HG03108 (cell line): ENCODE results near the gene DSG3.

Experiments
- ATAC-seq: cut with Tn5 transposase; IDR thresholded peaks from one replicate; pipeline ENCODE4 v1.9.1; 2021; ENCODE audit warnings: moderate library complexity; ENCODE audit not compliant: unreplicated experiment

Gene DSG3

GRCh38 chr18:31447530-31448191 is at the start of gene DSG3:
Gene DSG3, plus strand, starts transcription at chr18:31447741. Its CDS starts 137 bp downstream, at chr18:31447878.
- ATAC-seq, result no peak

- no peak for ATAC-seq
Observed at GRCh38 chr18:31398191-31398590, 49.4 kb upstream of the DSG3 start.

GRCh38 chr18:31399306-31400032 is 48.1 kb upstream of the DSG3 start:
- ATAC-seq, result no peak

- ATAC-seq, result no peak
Observed at GRCh38 chr18:31401156-31402025, 46.1 kb upstream of the DSG3 start.

- ATAC-seq, result no peak
Observed at GRCh38 chr18:31402026-31402373, 45.5 kb upstream of the DSG3 start.

GRCh38 chr18:31403409-31403808 is 44.1 kb upstream of the DSG3 start:
- no peak for ATAC-seq

- ATAC-seq, result no peak
Observed at GRCh38 chr18:31407649-31408048, 39.9 kb upstream of the DSG3 start.

GRCh38 chr18:31409276-31409675 is 38.3 kb upstream of the DSG3 start:
- ATAC-seq, result no peak

- ATAC-seq, result no peak
Observed at GRCh38 chr18:31410716-31411483, 36.6 kb upstream of the DSG3 start.

GRCh38 chr18:31413137-31413536 is 34.4 kb upstream of the DSG3 start:
- no peak for ATAC-seq

- no peak for ATAC-seq
Observed at GRCh38 chr18:31417850-31418249, 29.7 kb upstream of the DSG3 start.

- ATAC-seq, result no peak
Observed at GRCh38 chr18:31419457-31419932, 28.0 kb upstream of the DSG3 start.

- ATAC-seq, result no peak
Observed at GRCh38 chr18:31420032-31420431, 27.5 kb upstream of the DSG3 start.

GRCh38 chr18:31420524-31420923 is 27.0 kb upstream of the DSG3 start:
- no peak for ATAC-seq

- peak; percentile 54 for ATAC-seq
Observed at GRCh38 chr18:31424383-31424988, 23.1 kb upstream of the DSG3 start.

- ATAC-seq, result no peak
Observed at GRCh38 chr18:31426021-31426420, 21.5 kb upstream of the DSG3 start.

GRCh38 chr18:31426871-31427406 is 20.6 kb upstream of the DSG3 start:
- no peak for ATAC-seq

- no peak for ATAC-seq
Observed at GRCh38 chr18:31428211-31428610, 19.3 kb upstream of the DSG3 start.

- no peak for ATAC-seq
Observed at GRCh38 chr18:31429623-31430022, 17.9 kb upstream of the DSG3 start.

GRCh38 chr18:31430072-31430471 is 17.5 kb upstream of the DSG3 start:
- no peak for ATAC-seq
